HepG2 (cell line): ENCODE results near the gene IGFLR1. TPM values are rescaled to one million over a fixed set of nuclear protein-coding genes. Genes with fewer than 3 reads are reported as not detected.
A peak's percentile ranks its signal among the peaks of the same experiment; 100 is the strongest.

Experiments
- MIER2 ChIP-seq: IDR thresholded peaks from 2 replicates; pipeline ENCODE4 v1.6.1; 2016; ENCODE audit warnings: missing biosample characterization, missing genetic modification reagents
- ZNF432 ChIP-seq: sonication (generic); formaldehyde crosslinking; IDR thresholded peaks from 2 replicates; pipeline ENCODE4 v1.5.0; 2020; ENCODE audit warnings: missing genetic modification reagents, mild to moderate bottlenecking, borderline replicate concordance
- polyA plus RNA-seq, 8 experiments: library from polyadenylated mRNA; depleted of rRNA in 3 of 8; stranded (reverse) in 7 of 8; unstranded in 1 of 8; fragments of >200 nt; fragmentation: Illumina TruSeq in 4 of 8; extraction: Trizol in 4 of 8; gene quantifications; 2 replicates each; pipeline versions ENCODE4 v1.2.1 to v1.2.3, GENCODE V29; 2011 to 2016; ENCODE audit warnings: low read depth in 4 of 8, missing spikeins in 1 of 8, mixed read lengths in 1 of 8; ENCODE audit not compliant: insufficient read depth in 1 of 8
- total RNA-seq, 5 experiments: library from RNA; depleted of rRNA; stranded (reverse); fragments of >200 nt; fragmentation: Illumina TruSeq; extraction: Trizol; gene quantifications; 2 replicates each; pipeline ENCODE4 v1.2.3, GENCODE V29; 2016; ENCODE audit warnings: low read depth in 1 of 5
- TF ChIP-seq, protein P1 (sequence below): sonication (generic); formaldehyde crosslinking; IDR thresholded peaks from 2 replicates; pipeline ENCODE4 v1.4.0; 2020; ENCODE audit warnings: missing genetic modification reagents
- TF ChIP-seq, protein P2 (sequence below), 2 experiments: IDR thresholded peaks; 2 replicates each; pipeline ENCODE4 v1.6.1; 2011 to 2012; ENCODE audit warnings: low read length in 2 of 2, borderline replicate concordance in 1 of 2, low read depth in 1 of 2, mild to moderate bottlenecking in 1 of 2, moderate library complexity in 1 of 2
- TF ChIP-seq, protein P3 (sequence below): fragments of 450-650 bp; IDR thresholded peaks from 2 replicates; pipeline ENCODE4 v1.6.1; 2017

Gene IGFLR1
- total and polyA plus RNA-seq, 2 of the 13 experiments (the other 11 are each of a cell fraction or from before 2014, with no cell fraction given): 5.4 to 8.9 TPM

DNA sequence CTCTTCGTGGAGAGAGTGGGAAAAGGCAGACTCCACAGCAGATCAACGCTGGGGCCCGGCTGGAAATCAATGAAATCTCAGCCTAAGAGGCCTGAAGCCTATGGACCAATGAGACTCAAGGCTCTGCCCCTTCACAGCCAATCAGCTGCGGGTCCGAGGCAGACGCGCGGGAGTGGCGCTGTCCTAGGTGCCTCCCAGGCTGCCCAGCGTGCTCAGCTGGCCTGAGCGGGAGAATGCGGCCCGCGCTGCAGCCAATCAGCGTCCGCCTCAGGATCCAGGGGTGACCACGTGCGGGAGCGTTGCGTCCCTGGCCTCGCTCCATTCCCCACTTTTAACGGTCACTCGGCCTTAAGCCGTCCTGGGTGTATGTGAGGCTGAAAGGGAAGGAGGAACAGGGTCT is 38.0 kb downstream of the IGFLR1 start, which contains the start of gene ZBTB32 (continued):
- TF ChIP-seq, protein P1, sequence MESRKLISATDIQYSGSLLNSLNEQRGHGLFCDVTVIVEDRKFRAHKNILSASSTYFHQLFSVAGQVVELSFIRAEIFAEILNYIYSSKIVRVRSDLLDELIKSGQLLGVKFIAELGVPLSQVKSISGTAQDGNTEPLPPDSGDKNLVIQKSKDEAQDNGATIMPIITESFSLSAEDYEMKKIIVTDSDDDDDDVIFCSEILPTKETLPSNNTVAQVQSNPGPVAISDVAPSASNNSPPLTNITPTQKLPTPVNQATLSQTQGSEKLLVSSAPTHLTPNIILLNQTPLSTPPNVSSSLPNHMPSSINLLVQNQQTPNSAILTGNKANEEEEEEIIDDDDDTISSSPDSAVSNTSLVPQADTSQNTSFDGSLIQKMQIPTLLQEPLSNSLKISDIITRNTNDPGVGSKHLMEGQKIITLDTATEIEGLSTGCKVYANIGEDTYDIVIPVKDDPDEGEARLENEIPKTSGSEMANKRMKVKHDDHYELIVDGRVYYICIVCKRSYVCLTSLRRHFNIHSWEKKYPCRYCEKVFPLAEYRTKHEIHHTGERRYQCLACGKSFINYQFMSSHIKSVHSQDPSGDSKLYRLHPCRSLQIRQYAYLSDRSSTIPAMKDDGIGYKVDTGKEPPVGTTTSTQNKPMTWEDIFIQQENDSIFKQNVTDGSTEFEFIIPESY: peak; percentile 66
- TF ChIP-seq, protein P2, sequence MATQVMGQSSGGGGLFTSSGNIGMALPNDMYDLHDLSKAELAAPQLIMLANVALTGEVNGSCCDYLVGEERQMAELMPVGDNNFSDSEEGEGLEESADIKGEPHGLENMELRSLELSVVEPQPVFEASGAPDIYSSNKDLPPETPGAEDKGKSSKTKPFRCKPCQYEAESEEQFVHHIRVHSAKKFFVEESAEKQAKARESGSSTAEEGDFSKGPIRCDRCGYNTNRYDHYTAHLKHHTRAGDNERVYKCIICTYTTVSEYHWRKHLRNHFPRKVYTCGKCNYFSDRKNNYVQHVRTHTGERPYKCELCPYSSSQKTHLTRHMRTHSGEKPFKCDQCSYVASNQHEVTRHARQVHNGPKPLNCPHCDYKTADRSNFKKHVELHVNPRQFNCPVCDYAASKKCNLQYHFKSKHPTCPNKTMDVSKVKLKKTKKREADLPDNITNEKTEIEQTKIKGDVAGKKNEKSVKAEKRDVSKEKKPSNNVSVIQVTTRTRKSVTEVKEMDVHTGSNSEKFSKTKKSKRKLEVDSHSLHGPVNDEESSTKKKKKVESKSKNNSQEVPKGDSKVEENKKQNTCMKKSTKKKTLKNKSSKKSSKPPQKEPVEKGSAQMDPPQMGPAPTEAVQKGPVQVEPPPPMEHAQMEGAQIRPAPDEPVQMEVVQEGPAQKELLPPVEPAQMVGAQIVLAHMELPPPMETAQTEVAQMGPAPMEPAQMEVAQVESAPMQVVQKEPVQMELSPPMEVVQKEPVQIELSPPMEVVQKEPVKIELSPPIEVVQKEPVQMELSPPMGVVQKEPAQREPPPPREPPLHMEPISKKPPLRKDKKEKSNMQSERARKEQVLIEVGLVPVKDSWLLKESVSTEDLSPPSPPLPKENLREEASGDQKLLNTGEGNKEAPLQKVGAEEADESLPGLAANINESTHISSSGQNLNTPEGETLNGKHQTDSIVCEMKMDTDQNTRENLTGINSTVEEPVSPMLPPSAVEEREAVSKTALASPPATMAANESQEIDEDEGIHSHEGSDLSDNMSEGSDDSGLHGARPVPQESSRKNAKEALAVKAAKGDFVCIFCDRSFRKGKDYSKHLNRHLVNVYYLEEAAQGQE (IDR thresholded peaks at IDR 0.05; ENCODE audit: borderline replicate concordance in 1 of 2, low read depth in 1 of 2, low read length in 2 of 2): peak; percentile 39 to 77
- TF ChIP-seq MIER2 (CRISPR knock-in tag): 0 out of 2 replicates have a peak, but pooled peaks have one; percentile 42
- no peak for TF ChIP-seq ZNF432 (CRISPR knock-in tag)
- TF ChIP-seq, protein P3, sequence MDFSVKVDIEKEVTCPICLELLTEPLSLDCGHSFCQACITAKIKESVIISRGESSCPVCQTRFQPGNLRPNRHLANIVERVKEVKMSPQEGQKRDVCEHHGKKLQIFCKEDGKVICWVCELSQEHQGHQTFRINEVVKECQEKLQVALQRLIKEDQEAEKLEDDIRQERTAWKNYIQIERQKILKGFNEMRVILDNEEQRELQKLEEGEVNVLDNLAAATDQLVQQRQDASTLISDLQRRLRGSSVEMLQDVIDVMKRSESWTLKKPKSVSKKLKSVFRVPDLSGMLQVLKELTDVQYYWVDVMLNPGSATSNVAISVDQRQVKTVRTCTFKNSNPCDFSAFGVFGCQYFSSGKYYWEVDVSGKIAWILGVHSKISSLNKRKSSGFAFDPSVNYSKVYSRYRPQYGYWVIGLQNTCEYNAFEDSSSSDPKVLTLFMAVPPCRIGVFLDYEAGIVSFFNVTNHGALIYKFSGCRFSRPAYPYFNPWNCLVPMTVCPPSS: no peak
- TF ChIP-seq, all 625 proteins: peak for 5
